GM19324 (cell line): ENCODE measurements around the gene TEAD4.
"Not testable (repeated sequence)": the region's sequence is repeated elsewhere in the genome, so short reads cannot be mapped to it uniquely, and the experiment has no call there.

Source experiments
- ATAC-seq: cut with Tn5 transposase; IDR thresholded peaks from one replicate; pipeline ENCODE4 v1.9.1; 2021; ENCODE audit warnings: mild to moderate bottlenecking, moderate library complexity; ENCODE audit not compliant: unreplicated experiment, low FRiP score

The TEAD4 gene

DNA sequence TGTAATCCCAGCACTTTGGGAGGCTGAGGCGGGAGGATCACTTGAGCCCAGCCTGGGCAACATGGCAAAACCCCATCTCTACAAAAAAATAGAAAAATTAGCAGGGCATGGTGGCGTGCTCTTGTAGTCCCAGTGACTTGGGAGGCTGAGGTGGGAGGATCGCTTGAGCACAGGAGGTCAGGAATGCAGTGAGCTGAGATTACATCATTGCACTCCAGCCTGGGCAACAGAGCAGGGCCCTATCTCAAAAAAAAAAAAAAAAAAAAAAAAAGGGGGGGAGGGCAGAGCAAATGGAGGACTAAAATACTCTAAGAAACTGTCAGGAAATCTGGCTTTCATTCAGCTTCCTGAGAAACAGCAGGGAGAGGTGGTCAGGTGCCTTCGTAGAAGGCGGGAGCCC, 86.3 kb downstream of the TEAD4 start:
- no peak for ATAC-seq

DNA sequence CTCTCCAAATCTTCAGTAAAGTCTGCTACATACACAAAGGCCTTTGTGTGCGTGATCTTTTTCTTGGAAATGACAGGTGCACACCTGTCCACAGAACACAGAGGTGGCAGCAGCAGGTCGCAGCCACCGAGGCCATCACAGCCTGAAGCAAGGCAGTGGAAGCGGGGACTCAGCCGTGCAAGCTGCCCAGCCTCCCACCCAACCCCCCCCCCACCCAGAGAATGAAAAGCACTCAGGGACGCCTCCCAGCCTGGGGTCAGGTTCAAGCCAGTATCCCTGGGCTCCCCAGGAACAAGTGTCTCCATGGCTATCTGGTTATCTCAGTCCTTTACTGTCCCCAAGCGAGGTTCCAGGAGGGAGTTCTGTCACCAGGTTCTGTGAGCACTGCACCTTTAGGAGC, 86.8 kb downstream of the TEAD4 start:
- no peak for ATAC-seq

DNA sequence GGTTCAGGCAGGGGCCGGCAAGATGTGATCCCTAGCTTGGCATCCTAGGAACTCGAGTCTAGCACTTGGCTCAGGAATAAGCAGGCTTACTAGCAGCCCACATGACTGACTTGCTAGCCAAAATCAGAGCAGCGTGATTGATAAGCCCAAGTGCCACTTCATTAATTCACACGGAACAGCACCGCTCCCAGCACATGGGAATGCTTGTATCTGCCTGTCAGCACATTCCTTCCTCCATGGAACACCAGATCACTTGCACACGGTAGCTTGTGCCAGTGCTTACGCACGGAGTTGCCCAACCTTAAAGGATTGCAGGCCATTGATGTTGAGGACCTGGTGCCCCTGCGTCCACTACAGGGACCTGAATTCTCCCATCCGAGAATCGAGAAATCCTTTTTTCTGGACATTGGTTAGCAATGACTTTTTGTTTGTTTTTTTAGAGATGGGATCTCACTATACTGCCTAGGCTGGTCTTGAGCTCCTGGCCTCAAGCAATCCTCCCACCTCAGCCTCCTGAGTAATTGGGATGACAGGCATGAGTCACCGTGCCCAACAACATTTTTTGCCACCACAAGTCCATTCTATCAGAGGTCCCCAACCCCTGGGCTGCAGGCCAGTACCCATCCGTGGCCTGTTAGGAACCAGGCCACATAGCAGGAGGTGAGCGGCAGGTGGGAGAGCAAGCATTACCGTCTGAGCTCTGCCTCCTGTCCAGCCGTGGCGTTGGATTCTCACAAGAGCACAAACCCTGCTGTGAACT, 87.4 kb downstream of the TEAD4 start:
- no peak for ATAC-seq

DNA sequence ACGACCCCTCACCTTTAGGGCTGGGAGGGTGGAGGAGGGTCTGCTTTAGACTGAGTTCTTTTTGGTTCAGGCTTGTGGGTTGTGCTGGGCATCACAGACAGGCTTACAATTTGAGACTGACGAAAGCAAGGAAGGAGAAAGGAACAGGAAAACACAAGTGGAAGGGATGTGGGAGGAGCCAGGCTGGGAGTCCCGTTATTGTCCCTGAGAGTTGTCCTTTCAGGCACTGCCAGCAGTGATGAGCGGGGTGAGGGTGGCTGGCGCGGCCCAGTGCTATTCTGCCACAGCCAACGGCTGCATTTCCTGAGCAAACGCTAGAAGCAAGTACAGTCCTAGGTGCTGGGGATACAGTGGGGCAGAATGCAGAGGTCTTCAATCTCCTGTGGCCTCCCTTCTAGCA, 88.8 kb downstream of the TEAD4 start:
- ATAC-seq: no peak

DNA sequence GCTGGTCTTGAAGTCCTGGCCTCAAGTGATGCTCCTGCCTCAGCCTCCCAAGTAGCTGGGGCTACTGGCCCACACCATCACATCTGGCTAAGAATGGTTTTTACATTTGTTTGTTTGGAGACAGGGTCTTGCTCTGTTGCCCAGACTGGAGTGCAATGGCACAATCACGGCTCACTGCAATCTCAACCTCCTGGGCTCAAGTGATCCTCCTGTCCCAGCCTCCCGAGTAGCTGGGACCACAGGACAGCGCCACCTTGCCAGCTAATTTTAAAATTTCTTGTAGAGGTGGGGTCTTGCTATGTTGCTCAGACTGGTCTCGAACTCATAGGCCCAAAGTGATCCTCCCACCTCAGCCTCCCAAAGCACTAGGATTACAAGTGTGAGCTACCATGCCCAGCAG, 89.3 kb downstream of the TEAD4 start:
- no peak for ATAC-seq

DNA sequence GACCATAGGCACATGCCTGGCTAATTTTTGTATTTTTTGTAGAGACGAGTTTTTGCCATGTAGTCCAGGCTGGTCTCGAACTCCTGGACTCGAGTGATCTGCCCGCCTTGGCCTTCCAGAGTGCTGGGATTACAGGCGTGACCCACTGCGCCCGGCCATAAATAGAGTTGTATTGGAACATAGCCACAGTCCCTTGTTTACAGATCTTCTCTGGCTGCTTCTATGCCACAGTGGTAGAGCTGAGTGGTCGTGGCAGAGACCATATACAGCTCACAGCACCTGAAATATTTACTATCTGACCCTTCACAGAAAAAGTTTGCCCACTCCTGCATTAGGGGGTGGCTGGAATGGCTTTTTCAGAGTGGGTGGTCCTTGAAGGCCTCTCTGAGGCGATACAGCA, 90.0 kb downstream of the TEAD4 start:
- no peak for ATAC-seq

DNA sequence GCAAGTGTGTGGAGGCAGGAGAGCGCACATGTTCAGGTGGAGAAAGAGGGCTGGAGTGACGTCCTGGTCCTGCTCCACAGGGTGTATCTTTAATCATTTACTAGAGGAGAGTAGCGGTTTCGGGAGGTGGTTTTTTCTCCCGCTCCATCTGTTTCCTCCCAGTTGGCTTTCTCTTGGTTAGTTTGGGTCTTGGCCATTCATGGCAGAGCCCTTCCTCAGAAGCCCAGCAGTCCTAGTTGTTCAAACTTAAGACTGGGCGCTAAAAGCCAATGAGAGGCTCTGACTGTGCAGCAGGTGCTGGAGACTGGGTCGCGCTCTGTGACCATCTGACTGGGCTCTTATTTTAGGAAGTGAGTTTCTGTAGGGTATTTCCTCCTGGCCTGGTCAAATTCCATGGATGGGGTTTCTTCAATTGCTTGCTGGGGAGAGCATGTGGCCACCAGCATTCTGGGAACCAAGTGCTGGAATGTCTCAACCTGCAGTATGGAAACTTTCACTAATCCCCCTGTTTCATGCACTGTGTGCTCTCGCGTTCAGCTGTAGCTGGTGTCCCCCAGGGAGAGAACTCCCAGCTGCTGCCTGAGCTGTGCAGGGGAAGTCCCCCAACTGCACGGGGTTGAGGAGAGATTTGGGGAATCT, 90.5 kb downstream of the TEAD4 start:
- ATAC-seq: no peak

DNA sequence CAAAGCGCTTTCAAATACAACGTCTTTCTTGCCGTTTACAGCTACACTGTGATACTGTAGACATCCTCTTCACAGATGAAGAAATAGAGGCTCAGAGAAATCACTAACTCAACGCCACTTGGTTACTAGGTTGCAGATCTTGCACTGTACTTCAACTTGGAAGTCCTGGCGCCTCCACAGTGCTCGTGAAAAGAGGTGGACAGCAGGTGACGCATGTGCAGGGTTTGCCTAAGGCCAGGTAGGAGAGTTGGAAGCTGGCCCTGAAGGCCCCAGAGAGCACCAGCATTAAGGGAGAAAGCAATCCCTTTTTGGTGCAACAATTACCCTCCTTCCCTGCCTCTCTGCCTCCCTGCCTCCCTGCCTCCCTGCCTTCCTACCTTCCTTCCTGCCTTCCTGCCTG, 95.2 kb downstream of the TEAD4 start:
- ATAC-seq: no peak

DNA sequence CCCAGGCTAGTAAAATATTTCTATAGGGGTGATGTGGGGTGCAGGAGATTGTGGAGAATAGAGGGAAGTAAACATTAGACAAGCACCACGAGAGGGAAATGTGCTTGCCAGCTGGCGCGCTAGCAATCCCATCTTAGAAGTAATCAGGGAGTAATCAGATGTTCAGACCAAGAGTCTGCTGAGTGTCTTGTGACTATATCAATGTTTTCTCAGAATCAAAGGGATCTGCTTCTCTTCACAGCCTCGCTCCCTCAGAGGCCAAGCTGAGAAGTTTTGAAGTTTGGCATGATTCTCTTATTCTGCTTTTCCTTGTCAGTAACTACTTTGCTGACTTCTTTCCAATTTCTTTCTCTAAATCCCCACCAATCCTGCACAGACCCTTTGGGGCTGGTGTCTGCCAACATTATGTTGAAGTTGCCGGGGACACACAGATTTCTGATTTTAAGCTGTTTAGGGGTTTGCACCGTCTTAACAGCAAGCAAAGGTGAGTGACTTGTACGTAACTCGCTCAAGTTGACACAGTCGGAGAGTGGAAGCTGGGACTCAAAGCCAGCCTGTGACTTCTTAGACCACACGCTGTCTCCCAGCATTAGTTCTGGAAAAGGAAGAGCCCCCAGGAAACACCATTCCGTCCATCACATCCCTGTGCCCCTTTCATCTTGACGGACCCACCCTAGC, 96.0 kb downstream of the TEAD4 start:
- ATAC-seq: no peak

DNA sequence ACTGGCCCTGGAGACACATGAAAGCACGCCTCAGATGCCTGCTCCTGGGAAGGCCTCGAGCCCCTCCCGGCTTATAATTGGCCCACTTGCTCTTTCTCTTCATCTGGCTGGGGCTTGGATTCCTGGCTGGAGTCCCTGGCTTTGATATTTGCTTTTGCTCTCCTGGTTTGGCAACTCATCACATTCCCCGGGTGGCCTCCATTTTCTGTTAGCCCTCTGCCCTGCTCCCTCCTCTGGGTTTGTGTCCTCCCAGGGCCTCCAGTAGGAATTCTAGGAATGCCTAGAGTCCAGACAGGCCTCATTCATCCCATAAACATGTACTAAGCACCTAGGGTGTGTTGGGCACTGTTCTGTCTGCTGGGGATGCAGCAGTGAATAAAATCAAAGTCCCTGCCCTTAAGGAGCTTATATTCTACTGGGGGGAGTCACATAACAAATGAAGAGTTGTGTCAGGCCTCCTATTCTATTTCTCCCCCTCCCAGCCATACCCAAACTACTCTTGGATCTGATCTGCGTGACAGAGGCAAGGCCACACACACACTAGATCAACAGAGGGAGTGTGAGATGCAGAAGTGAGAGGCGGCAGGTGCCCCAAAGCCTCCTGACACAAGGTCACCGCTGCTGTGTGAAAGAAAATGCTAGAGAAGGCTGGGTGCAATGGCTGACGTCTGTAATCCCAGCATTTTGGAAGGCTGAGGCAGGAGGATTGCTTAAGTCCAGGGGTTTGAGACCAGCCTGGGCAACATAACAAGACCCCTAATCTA, 96.7 kb downstream of the TEAD4 start:
- ATAC-seq: no peak

DNA sequence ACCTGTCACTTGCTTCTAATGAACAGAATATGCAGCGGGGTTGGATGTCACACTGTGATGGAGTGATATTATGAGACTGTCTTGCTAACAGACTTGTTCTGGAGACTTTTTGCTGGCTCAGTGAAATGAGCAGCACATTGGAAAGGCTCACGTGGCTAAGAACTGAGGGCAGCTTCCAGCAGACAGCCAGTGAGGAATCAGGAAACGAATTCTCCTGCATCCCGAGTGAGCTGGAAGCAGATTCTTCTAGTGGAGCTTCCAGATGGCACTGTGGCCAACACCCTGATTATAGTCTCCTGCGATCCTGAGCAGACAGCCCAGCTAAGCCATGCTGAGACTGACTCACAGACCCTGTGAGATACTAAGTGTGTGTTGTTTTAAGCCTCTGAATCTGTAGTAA, 101.9 kb downstream of the TEAD4 start:
- ATAC-seq: no peak

DNA sequence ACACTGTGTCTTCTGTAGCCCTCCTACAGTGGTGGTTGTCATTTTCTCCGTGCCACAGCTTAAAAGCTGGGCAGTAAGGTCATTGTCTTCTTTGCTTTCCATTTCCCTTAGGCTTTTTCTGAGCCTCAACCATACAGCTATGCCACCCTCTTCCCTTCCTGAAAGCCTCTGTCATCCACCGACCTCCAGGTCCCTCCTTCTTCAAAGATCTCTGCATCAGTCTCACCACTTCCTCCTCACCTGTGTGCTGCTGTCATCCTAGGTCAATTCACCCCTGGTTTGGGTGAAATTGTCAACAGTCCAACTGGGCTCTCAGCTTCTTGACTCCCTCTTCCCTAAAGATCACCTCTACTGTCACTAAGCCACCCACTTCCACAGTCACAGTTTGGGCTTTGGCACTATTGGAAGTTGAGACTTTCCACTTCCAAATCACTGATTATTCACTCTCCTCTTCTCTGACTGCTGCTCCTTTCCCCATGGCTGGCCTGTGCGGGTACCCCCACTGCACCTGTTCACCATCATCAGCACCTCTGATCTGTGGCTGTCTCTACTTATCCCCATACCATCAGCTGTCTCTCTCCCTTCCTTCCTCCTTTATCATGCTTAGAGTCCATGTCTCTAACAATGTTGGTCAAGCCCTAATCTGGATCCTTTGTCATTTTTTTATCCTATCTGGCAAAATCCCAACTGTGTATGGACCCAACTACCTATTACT, 102.5 kb downstream of the TEAD4 start:
- ATAC-seq: no peak

DNA sequence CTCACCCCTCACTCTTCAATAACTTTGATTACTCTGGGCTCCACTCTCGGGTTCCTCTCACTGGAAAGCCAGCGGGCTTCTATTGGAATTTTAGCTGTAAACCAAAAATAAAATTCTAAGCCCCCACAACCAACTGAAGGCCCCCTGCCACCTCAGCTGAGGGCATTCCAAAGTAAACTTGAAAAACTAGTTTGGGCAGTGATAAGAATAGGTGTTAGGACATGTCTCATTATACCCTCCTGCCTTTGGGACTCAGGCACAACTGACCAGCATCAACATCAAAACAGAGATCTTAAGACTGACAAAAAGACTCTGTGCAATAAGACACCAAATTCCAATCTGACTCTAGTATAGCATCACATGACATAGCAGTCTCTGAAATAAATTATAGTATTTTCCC, 106.1 kb downstream of the TEAD4 start:
- no peak for ATAC-seq

DNA sequence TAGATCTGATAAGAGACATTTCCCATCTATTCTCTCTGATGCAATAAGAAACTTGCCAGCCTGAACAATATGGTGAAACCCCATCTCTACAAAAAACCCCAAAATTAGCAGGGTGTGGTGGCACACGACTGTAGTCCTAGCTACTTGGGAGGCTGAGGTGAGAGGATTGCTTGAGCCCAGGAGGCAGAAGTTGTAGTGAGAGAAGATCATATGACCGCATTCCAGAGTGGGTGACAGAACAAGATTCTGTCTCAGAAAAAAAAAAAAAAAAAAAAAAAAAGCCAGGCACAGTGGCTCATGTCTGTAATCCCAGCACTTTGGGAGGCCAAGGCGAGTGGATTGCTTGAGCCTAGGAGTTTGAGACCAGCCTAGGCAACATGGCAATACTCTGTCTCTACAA, 106.6 kb downstream of the TEAD4 start:
- not testable (repeated sequence) for ATAC-seq

DNA sequence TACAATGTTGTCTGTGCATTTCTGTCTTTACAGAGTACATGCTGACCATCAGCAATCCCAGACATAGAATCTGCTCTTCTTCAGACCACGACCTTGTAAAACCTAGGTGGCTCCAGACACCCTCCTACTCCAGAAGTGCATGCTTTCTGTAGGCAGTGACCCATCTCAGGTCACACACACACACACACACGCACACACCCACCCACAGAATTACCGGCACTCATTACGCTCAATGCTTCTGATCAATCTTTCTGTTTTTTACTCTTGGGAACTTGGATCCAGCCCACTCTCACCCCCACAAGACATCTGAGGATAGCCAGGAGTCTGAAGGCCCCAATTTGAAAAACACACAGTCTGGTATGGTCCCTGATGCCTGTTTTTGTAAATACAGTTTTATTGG, 110.5 kb downstream of the TEAD4 start:
- no peak for ATAC-seq

DNA sequence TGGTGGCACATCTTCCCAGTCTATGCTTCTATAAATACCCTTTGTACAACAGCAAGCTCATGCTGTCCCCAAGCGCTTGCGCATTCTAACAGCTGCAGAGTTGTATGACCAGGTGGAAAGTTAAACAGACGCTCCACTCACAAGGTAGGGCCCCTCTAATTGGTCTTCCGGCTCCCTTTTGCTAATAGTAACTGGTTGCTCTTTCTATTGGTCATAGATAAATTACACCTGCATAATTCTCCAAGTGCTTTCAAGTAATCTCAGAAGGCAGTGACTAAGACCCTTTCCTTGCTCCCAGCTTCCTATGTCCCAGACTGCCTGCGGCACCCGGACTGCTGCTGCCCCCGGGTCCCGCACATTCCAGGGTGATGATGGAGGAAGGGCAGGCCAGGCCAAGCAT, 111.9 kb downstream of the TEAD4 start:
- no peak for ATAC-seq

DNA sequence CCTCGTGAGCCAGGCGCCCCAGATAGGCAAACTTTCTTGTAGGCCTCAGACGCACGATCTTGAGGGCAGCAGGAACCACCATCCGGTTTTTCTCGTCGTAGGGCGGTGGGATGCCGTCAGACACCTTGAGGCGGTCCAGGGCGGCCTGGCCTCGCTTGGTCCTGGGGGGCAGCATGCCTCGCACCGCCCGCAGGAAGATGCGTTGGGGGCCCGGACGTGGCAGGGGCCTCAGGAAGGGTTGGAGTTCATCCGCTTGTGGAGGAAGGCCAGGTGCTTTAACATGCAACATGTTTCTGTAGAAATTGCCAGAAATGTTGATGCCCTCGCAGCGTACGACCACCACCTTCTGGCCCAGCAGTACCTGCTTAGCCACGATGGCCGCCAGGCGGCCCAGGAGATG, 112.5 kb downstream of the TEAD4 start:
- no peak for ATAC-seq

DNA sequence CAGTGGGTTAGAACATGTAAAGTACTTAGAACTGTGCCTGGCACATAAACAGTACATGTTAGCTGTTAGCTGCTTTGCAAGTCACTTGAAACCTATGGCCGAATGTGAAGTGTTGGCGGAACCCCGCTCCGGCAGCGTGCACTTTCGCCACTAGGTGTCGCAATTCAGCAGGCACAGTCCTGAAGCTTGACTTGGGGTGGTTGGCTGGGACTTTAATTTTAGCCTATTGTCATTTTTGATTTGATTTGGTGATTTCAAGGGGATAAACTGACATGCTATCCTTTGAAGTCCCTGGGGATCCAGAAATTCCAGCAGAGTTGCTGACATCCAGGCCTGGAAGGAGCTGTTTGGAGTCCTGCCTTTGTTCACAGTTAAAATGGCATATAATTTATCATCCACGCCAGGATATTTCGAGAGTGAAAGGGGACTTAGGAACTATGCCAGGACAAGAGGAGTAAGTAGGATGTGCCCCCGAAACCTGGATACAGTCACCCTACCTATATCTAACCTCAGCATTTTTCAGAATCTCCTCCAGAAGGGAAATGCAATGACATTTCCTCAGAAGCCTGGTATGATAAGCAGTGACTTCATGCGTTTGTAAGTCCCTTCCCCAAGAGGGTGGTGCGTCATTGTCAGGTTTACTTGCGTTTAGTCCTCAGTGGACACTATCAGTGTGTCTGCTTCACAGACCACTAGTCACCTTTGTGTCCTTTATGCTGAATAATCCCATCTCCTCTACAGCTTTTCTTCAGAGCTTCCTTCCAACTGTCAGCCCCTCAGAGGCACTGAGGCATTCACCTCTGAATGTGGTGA, 114.4 kb downstream of the TEAD4 start:
- ATAC-seq: no peak

DNA sequence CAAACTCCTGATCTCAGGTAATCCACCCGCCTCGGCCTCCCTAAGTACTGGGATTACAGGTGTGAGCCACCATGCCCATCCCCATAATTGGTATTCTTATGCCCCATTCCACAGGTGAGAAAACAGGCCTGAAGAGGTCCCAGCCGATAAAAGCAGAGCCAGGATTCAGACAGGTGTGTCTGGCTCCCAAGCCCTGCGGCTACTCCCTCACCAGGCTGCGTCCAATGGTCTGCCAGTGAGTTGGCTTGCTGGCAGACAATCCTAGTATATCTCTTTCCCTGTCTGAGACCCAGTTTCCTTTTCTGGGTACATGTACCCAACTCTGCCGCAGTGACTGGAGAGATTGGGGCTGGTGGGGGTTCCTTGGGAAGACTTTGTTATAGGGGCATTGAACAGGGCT, 116.1 kb downstream of the TEAD4 start:
- ATAC-seq: no peak
